CD4-positive, alpha-beta memory T cell (primary cell): ENCODE data around the gene DNAJC18. TPM values are rescaled to one million over a fixed set of nuclear protein-coding genes. Genes with fewer than 3 reads are reported as not detected.

ENCODE experiments used
- CTCF ChIA-PET: fragments of 350-600 bp; sonication (Branson Sonifier 250); formaldehyde crosslinking; loops from one replicate; lab custom pipeline; 2021; ENCODE audit warnings: inconsistent platforms; ENCODE audit not compliant: partially characterized antibody; lab: Charles Lee
- POLR2A ChIA-PET: fragments of 350-600 bp; sonication (Branson Sonifier 250); formaldehyde crosslinking; loops from one replicate; lab custom pipeline; 2021; ENCODE audit not compliant: partially characterized antibody; lab: Charles Lee
- DNase-seq, 5 donors: peaks; one replicate each; pipeline versions ENCODE4 v3.0.0 to v3.0.0-alpha.2; 2020 to 2022; ENCODE audit warnings: mixed read lengths in 1 of 5
- H3K27ac ChIP-seq: one replicate; pipeline ENCODE4 v1.7.0; 2013; ENCODE audit warnings: low read depth, low read length
- H3K27me3 ChIP-seq: 2 replicates; pipeline ENCODE4 v1.7.0; 2013; ENCODE audit warnings: mild to moderate bottlenecking, low read length, moderate library complexity; ENCODE audit not compliant: insufficient read depth
- H3K36me3 ChIP-seq: 2 replicates; pipeline ENCODE4 v1.7.0; 2013; ENCODE audit warnings: mild to moderate bottlenecking, low read length, moderate library complexity; ENCODE audit not compliant: insufficient read depth
- H3K4me1 ChIP-seq: 2 replicates; pipeline ENCODE4 v1.7.0; 2013; ENCODE audit warnings: mild to moderate bottlenecking, low read length, moderate library complexity; ENCODE audit not compliant: insufficient read depth
- H3K4me3 ChIP-seq, 2 donors: one replicate each; pipeline ENCODE4 v1.7.0; 2013; ENCODE audit warnings: low read length in 2 of 2, mild to moderate bottlenecking in 1 of 2
- H3K9me3 ChIP-seq, 2 donors: one replicate each; pipeline ENCODE4 v1.7.0; 2013; ENCODE audit warnings: low read length in 2 of 2, control low read depth in 1 of 2; ENCODE audit not compliant: control insufficient read depth in 1 of 2
- H3K27ac Mint-ChIP-seq, 7 donors: one replicate each; pipeline ENCODE4 v1.8.0; 2020 to 2021; ENCODE audit warnings: mixed read lengths in 7 of 7, mild to moderate bottlenecking in 6 of 7, inconsistent platforms in 3 of 7, moderate library complexity in 3 of 7
- H3K27me3 Mint-ChIP-seq, 2 donors: one replicate each; pipeline ENCODE4 v1.8.0; 2020 to 2021; ENCODE audit warnings: mixed read lengths in 2 of 2
- H3K36me3 Mint-ChIP-seq, 2 donors: one replicate each; pipeline ENCODE4 v1.8.0; 2020 to 2021; ENCODE audit warnings: mixed read lengths in 2 of 2, inconsistent platforms in 1 of 2, mild to moderate bottlenecking in 1 of 2
- H3K4me1 Mint-ChIP-seq, 4 donors: one replicate each; pipeline ENCODE4 v1.8.0; 2020 to 2021; ENCODE audit warnings: mixed read lengths in 4 of 4, mild to moderate bottlenecking in 1 of 4
- H3K4me3 Mint-ChIP-seq, 8 donors: one replicate each; pipeline ENCODE4 v1.8.0; 2020 to 2021; ENCODE audit warnings: mixed read lengths in 8 of 8, mild to moderate bottlenecking in 7 of 8, moderate library complexity in 6 of 8, inconsistent platforms in 3 of 8
- H3K9me3 Mint-ChIP-seq, 8 donors: one replicate each; pipeline ENCODE4 v1.8.0; 2020 to 2021; ENCODE audit warnings: mixed read lengths in 8 of 8, mild to moderate bottlenecking in 5 of 8, inconsistent platforms in 3 of 8, moderate library complexity in 1 of 8
- intact Hi-C: fragments of 100-400 bp; cut with micrococcal nuclease; formaldehyde crosslinking; loops from one replicate; pipeline ENCODE4 v1.15.1; 2023
- polyA plus RNA-seq, 2 donors: library from polyadenylated mRNA; unstranded; fragments of 300-500 nt; fragmentation: Illumina TruSeq; gene quantifications; one replicate each; pipeline ENCODE4 v1.2.3, GENCODE V29; 2021
- total RNA-seq, 2 experiments: library from RNA; stranded (reverse); gene quantifications; one replicate each; pipeline ENCODE4 v1.2.3, GENCODE V29; 2021

The DNAJC18 gene
- total and polyA plus RNA-seq, 4 experiments from 2014 or later: 1.8 to 7.3 (median 6.4) TPM

GRCh38 chr5:139407517-139407916 lies 31.8 kb downstream of the DNAJC18 start:
- no peak overlapping the region for H3K4me3 ChIP-seq
- Mint-ChIP-seq H3K4me3 (peak overlapping the region in 1 of 8 donors; percentile 11), H3K9me3 (no peaks in the 10 kb centered on the region), H3K27ac (peak overlapping the region in 4 of 7 donors; percentile 11 to 82 (median 50)), H3K27me3 (no peaks in the 10 kb centered on the region), H3K36me3 (peaks cover 0 to 4% of the 10 kb centered on the region in 2 donors), H3K4me1 (peaks cover 16 to 28% (median 20%) of the 10 kb centered on the region in 4 donors)
- H3K4me1 ChIP-seq: peaks cover 20% of the 10 kb centered on the region
- intact Hi-C loops: loop anchor here (10.0 kb wide), 1 partner anchor 437 kb away; no protein-coding TSS in a partner anchor
- ChIA-PET CTCF (interaction anchor here (1.2 to 4.6 kb wide), 3 partner anchors 13 to 107 kb away, joined by 4 to 15 read pairs (median 4); no protein-coding TSS in a partner anchor), POLR2A (no interaction called here)
- H3K9me3 ChIP-seq: no peaks in the 10 kb centered on the region
- no peak overlapping the region for H3K27ac ChIP-seq
- no peaks in the 10 kb centered on the region for H3K36me3 ChIP-seq
- H3K27me3 ChIP-seq: no peaks in the 10 kb centered on the region
- DNase-seq: no peak

GRCh38 chr5:139406963-139407362 lies 32.4 kb downstream of the DNAJC18 start:
- Mint-ChIP-seq H3K4me1 (peaks cover 16 to 31% (median 22%) of the 10 kb centered on the region in 4 donors), H3K36me3 (peaks cover 0 to 4% of the 10 kb centered on the region in 2 donors), H3K27ac (peak overlapping the region in 1 of 7 donors; percentile 11), H3K27me3 (no peaks in the 10 kb centered on the region), H3K4me3 (no peak overlapping the region), H3K9me3 (peaks cover 0 to under 1% (median 0%) of the 10 kb centered on the region in 8 donors)
- intact Hi-C loops: loop anchor here (10.0 kb wide), 1 partner anchor 438 kb away; no protein-coding TSS in a partner anchor
- CTCF ChIA-PET: interaction anchor here (0.6 to 2.3 kb wide), 4 partner anchors 15 to 956 kb away, joined by 3 to 7 read pairs (median 4); no protein-coding TSS in a partner anchor
- Histone ChIP-seq H3K27ac (no peak overlapping the region), H3K4me1 (peaks cover 20% of the 10 kb centered on the region), H3K36me3 (no peaks in the 10 kb centered on the region), H3K9me3 (no peaks in the 10 kb centered on the region), H3K4me3 (no peak overlapping the region), H3K27me3 (no peaks in the 10 kb centered on the region)
- DNase-seq: no peak
- POLR2A ChIA-PET: interaction anchor here (0.6 kb wide), 1 partner anchor 16 kb away, joined by 3 read pairs; no protein-coding TSS in a partner anchor

- intact Hi-C loops: loop anchor here (1.0 to 10.0 kb wide), 9 partner anchors 11 to 827 kb away; partner anchors contain the start of genes DNAJC18, HSPA9, MATR3 and PAIP2
- no peak for DNase-seq
- Mint-ChIP-seq H3K27me3 (no peaks in the 10 kb centered on the region), H3K4me3 (peak overlapping the region; percentile 91 to 99 (median 94)), H3K4me1 (peaks cover 16 to 31% (median 22%) of the 10 kb centered on the region in 4 donors), H3K27ac (peak overlapping the region; percentile 91 to 100 (median 99)), H3K9me3 (peaks cover 0 to 2% (median 0%) of the 10 kb centered on the region in 8 donors), H3K36me3 (peaks cover 2 to 4% of the 10 kb centered on the region in 2 donors)
- ChIA-PET POLR2A (interaction anchor here (1.1 to 4.7 kb wide), 18 partner anchors 10 to 939 kb away, joined by 3 to 49 read pairs (median 6); partner anchors contain the start of genes DNAJC18, EGR1, ETF1 and MATR3), CTCF (interaction anchor here (1.2 to 4.3 kb wide), 3 partner anchors 13 to 109 kb away, joined by 5 to 25 read pairs (median 7); partner anchors contain the start of gene MZB1)
- Histone ChIP-seq H3K36me3 (no peaks in the 10 kb centered on the region), H3K27ac (peak overlapping the region; percentile 85), H3K9me3 (no peaks in the 10 kb centered on the region), H3K4me3 (peak overlapping the region in 1 of 2 donors; percentile 90), H3K27me3 (no peaks in the 10 kb centered on the region), H3K4me1 (peaks cover 20% of the 10 kb centered on the region)
Measured at GRCh38 chr5:139404484-139404840, 34.9 kb downstream of the DNAJC18 start.

- peak within 1 kb of the TSS; percentile 85 for H3K27ac ChIP-seq
- H3K27me3 Mint-ChIP-seq: no peaks in the 10 kb centered on the region
- H3K4me3 ChIP-seq: peak within 1 kb of the TSS; percentile 71 to 90
- no peaks in the 10 kb centered on the region for H3K36me3 ChIP-seq
- ChIA-PET POLR2A (interaction anchor here (0.6 to 4.7 kb wide), 23 partner anchors 10 to 939 kb away, joined by 3 to 49 read pairs (median 5); partner anchors contain the start of genes DNAJC18, EGR1, ETF1 and MATR3), CTCF (interaction anchor here (1.0 to 4.3 kb wide), 10 partner anchors 12 to 232 kb away, joined by 3 to 25 read pairs (median 4); partner anchors contain the start of genes MZB1 and PAIP2)
- H3K4me1 Mint-ChIP-seq: peaks cover 16 to 31% (median 22%) of the 10 kb centered on the region in 4 donors
- H3K27me3 ChIP-seq: no peaks in the 10 kb centered on the region
- no peaks in the 10 kb centered on the region for H3K9me3 ChIP-seq
- peak within 1 kb of the TSS; percentile 91 to 99 (median 94) for H3K4me3 Mint-ChIP-seq
- H3K27ac Mint-ChIP-seq: peak within 1 kb of the TSS; percentile 91 to 100 (median 99)
- intact Hi-C loops: loop anchor here (1.0 to 10.0 kb wide), 9 partner anchors 11 to 827 kb away; partner anchors contain the start of genes DNAJC18, HSPA9, MATR3 and PAIP2
- peaks cover 4 to 5% of the 10 kb centered on the region in 2 donors for H3K36me3 Mint-ChIP-seq
- peaks cover 0 to 2% (median 0%) of the 10 kb centered on the region in 8 donors for H3K9me3 Mint-ChIP-seq
- peaks cover 20% of the 10 kb centered on the region for H3K4me1 ChIP-seq
- peak; percentile 97 to 98 (median 98) for DNase-seq
Measured at GRCh38 chr5:139403787-139404483, 35.4 kb downstream of the DNAJC18 start, which contains the start of gene SPATA24. TSS of gene SPATA24 (minus strand) at chr5:139404089. CDS start at chr5:139404060, 29 bp downstream.

- POLR2A ChIA-PET: interaction anchor here (0.6 to 4.7 kb wide), 23 partner anchors 11 to 938 kb away, joined by 3 to 49 read pairs (median 5); partner anchors contain the start of genes DNAJC18, EGR1, ETF1 and MATR3
- H3K4me3 Mint-ChIP-seq: peak overlapping the region; percentile 91 to 99 (median 94)
- CTCF ChIA-PET: interaction anchor here (1.0 to 4.3 kb wide), 11 partner anchors 11 to 233 kb away, joined by 3 to 25 read pairs (median 4); partner anchors contain the start of genes MZB1 and PAIP2
- Histone ChIP-seq H3K27me3 (no peaks in the 10 kb centered on the region), H3K4me3 (peak overlapping the region; percentile 71 to 90), H3K9me3 (no peaks in the 10 kb centered on the region), H3K27ac (peak overlapping the region; percentile 85), H3K4me1 (peaks cover 20% of the 10 kb centered on the region), H3K36me3 (no peaks in the 10 kb centered on the region)
- no peak for DNase-seq
- no peaks in the 10 kb centered on the region for H3K27me3 Mint-ChIP-seq
- peaks cover 16 to 31% (median 22%) of the 10 kb centered on the region in 4 donors for H3K4me1 Mint-ChIP-seq
- intact Hi-C loops: loop anchor here (5.0 to 10.0 kb wide), 3 partner anchors 206 to 826 kb away; partner anchors contain the start of genes HSPA9 and SIL1
- H3K9me3 Mint-ChIP-seq: peaks cover 0 to 2% (median 0%) of the 10 kb centered on the region in 8 donors
- H3K36me3 Mint-ChIP-seq: peaks cover 4 to 5% of the 10 kb centered on the region in 2 donors
- H3K27ac Mint-ChIP-seq: peak overlapping the region; percentile 91 to 100 (median 99)
Measured at GRCh38 chr5:139403418-139403786, 35.9 kb downstream of the DNAJC18 start.

- POLR2A ChIA-PET: interaction anchor here (0.8 to 4.7 kb wide), 12 partner anchors 10 to 938 kb away, joined by 3 to 49 read pairs (median 6); partner anchors contain the start of genes EGR1, MATR3, MZB1 and PAIP2
- Histone ChIP-seq H3K36me3 (no peaks in the 10 kb centered on the region), H3K9me3 (no peaks in the 10 kb centered on the region), H3K4me1 (peaks cover 20% of the 10 kb centered on the region), H3K27ac (peak overlapping the region; percentile 85), H3K4me3 (no peak overlapping the region), H3K27me3 (no peaks in the 10 kb centered on the region)
- CTCF ChIA-PET: interaction anchor here (0.8 to 4.3 kb wide), 13 partner anchors 9 to 859 kb away, joined by 3 to 25 read pairs (median 3); partner anchors contain the start of genes ETF1, MZB1 and PAIP2
- H3K9me3 Mint-ChIP-seq: peaks cover 0 to 2% (median 0%) of the 10 kb centered on the region in 8 donors
- H3K27ac Mint-ChIP-seq: peak overlapping the region; percentile 91 to 100 (median 99)
- peaks cover 16 to 30% (median 22%) of the 10 kb centered on the region in 4 donors for H3K4me1 Mint-ChIP-seq
- H3K4me3 Mint-ChIP-seq: peak overlapping the region; percentile 60 to 96 (median 94)
- H3K36me3 Mint-ChIP-seq: peaks cover 4 to 5% of the 10 kb centered on the region in 2 donors
- intact Hi-C loops: loop anchor here (5.0 to 10.0 kb wide), 3 partner anchors 205 to 825 kb away; partner anchors contain the start of genes HSPA9 and SIL1
- no peaks in the 10 kb centered on the region for H3K27me3 Mint-ChIP-seq
- no peak for DNase-seq
Measured at GRCh38 chr5:139402561-139403158, 36.7 kb downstream of the DNAJC18 start.
